ENCODE data around the gene CALD1.

Gene CALD1

DNA sequence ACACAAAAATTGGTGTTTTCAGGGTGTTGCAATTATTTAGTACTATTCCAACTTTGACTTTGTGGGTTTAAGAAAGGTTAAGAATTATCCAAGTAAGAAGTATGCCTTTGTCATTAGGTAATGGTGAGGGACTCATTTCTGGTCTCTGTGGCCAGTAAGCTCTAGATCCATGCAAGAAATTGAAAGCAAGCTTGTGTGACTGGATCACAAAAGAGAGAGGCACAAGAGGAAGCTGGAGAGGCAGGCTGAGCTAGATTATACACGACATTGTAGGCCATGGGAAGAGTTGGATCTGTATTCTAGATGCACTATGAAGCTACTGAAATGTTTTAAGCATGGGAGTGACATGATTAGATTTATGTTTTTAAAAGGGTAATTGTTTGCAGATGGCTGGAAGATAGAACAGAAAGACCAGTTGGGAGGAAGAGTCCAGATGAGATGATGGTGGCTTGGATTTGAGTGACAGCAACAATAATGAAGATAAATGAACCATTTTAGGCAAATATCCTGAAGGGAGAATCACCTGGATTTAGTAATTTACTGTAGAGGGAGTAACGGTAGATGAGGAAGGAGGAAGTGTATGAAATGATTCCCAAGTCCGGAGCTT is 50.0 kb downstream of the CALD1 start:
- FAIRE-seq (no peak), DNase-seq (ENCODE audit: insufficient read length, low spot score) (no peak)
- TF ChIP-seq PAX5 (IDR thresholded peaks at IDR 0.05; ENCODE audit: insufficient read depth, low read length, severe bottlenecking) (no peak), SPI1 (IDR thresholded peaks at IDR 0.05; ENCODE audit: low read depth, low read length) (no peak), POLR2AphosphoS5 (IDR thresholded peaks at IDR 0.05; ENCODE audit: low read depth, low read length) (no peak), POLR2A (IDR thresholded peaks at IDR 0.05; ENCODE audit: low read depth, low read length) (no peak), TAF1 (IDR thresholded peaks at IDR 0.05; ENCODE audit: low read depth, low read length) (no peak), POU2F2 (IDR thresholded peaks at IDR 0.05; ENCODE audit: low read depth, low read length) (no peak)

DNA sequence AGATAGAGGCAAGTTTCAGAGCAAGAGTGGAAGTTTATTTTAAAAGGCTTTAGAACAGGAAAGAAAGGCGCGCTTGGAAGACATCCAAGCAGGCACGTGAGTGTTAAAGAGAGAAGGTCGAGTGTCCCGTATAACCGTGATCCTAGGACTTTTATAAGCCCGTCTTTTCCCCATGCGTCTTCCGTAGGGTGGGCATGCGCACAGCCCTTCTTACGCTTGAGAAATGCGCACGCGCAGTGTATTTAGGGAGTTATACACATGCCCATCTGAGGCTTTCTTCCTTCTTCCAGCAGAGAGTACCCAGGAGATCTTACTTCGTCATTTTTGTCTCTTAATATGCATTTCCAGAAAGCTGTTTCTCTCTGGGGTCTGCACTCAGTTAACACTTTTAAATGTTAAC is 52.4 kb downstream of the CALD1 start:
- FAIRE-seq = no peak
- no peak for DNase-seq (ENCODE audit: insufficient read length, low spot score)
- TF ChIP-seq POLR2AphosphoS5 (IDR thresholded peaks at IDR 0.05; ENCODE audit: low read depth, low read length) = no peak
- TF ChIP-seq POU2F2 (IDR thresholded peaks at IDR 0.05; ENCODE audit: low read depth, low read length) = no peak
- TF ChIP-seq SPI1 (IDR thresholded peaks at IDR 0.05; ENCODE audit: low read depth, low read length) = no peak
- TF ChIP-seq POLR2A (IDR thresholded peaks at IDR 0.05; ENCODE audit: low read depth, low read length) = no peak
- no peak for TF ChIP-seq PAX5 (IDR thresholded peaks at IDR 0.05; ENCODE audit: insufficient read depth, low read length, severe bottlenecking)
- no peak for TF ChIP-seq TAF1 (IDR thresholded peaks at IDR 0.05; ENCODE audit: low read depth, low read length)

DNA sequence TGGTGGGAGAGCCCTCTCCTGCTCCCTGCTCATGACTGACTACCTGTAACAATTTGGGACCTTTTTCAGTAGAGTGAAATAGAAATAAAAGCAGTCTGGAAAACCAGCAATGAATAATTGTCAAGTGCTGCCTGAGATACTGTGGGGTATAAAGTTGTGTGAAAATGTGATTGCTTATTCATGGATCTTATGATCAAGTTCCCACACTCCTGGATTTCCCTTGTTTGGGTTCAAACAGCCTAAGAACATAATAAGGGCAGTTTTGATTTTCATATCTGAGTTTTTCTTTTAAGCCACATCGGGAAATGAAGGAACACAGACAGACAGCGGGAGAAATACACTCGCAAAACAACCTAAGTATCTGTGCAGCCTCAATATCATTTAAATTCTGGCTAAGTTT is 52.9 kb downstream of the CALD1 start:
- FAIRE-seq (no peak), DNase-seq (ENCODE audit: insufficient read length, low spot score) (no peak)
- TF ChIP-seq PAX5 (IDR thresholded peaks at IDR 0.05; ENCODE audit: insufficient read depth, low read length, severe bottlenecking) (no peak), SPI1 (IDR thresholded peaks at IDR 0.05; ENCODE audit: low read depth, low read length) (no peak), POLR2AphosphoS5 (IDR thresholded peaks at IDR 0.05; ENCODE audit: low read depth, low read length) (no peak), POLR2A (IDR thresholded peaks at IDR 0.05; ENCODE audit: low read depth, low read length) (no peak), TAF1 (IDR thresholded peaks at IDR 0.05; ENCODE audit: low read depth, low read length) (no peak), POU2F2 (IDR thresholded peaks at IDR 0.05; ENCODE audit: low read depth, low read length) (no peak)

DNA sequence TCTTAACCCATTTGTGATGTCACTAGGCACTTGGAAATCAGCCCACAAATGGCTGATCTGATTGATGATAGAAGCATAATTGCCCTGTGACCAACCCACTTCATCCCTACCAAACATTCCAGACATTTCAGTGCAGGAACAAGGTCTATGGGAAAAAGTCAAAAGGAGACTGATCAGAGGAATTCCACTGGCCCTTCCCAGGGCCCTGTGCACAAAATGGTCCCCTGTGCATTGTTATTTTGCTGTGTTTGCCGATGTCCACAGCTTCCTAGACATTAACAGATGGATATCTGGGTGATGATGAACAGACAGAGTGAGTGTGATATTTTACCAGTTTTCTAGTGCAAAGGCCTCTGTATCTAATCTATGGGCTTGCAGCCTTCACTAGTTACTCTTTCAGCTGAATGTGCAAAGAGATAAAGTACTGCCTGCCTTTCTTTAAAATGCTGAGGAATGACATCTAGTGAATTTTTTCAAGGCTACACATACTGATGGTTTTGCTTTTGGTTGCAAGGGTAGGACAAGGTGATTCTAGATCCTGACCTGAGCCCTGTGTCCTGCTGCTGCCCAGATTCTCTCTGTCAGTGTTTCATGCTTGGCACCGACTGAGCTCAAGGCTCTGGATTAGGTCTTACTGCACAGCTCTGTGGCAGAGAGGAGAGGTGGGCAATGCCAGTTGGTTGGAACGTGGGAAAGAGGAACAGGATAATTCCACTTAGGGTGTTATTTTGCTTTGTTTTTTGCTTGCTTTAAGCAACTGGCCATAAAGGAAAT is 55.4 kb downstream of the CALD1 start:
- DNase-seq (ENCODE audit: insufficient read length, low spot score) (no peak), FAIRE-seq (no peak)
- TF ChIP-seq SPI1 (IDR thresholded peaks at IDR 0.05; ENCODE audit: low read depth, low read length) (no peak), POLR2A (IDR thresholded peaks at IDR 0.05; ENCODE audit: low read depth, low read length) (no peak), POLR2AphosphoS5 (IDR thresholded peaks at IDR 0.05; ENCODE audit: low read depth, low read length) (no peak), TAF1 (IDR thresholded peaks at IDR 0.05; ENCODE audit: low read depth, low read length) (no peak), POU2F2 (IDR thresholded peaks at IDR 0.05; ENCODE audit: low read depth, low read length) (no peak)

DNA sequence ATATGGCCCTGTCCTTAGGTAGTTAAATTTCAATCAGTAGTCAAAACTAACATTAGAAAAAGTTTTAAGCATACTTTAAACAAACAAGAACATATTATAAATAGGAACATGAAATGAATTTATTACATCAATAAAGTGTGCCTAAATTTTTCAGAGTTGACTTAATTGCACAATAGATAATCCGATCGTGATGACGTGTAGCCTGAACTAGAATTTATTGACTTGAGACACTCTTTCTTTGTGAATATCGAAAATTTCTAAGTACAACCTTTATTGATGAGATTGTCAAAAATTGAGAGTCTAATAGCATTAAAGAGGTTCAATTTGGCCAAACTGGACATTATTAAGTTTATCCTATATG is 56.0 kb downstream of the CALD1 start:
- TF ChIP-seq TAF1 (IDR thresholded peaks at IDR 0.05; ENCODE audit: low read depth, low read length) (no peak), SPI1 (IDR thresholded peaks at IDR 0.05; ENCODE audit: low read depth, low read length) (no peak), POU2F2 (IDR thresholded peaks at IDR 0.05; ENCODE audit: low read depth, low read length) (no peak), POLR2A (IDR thresholded peaks at IDR 0.05; ENCODE audit: low read depth, low read length) (no peak), PAX5 (IDR thresholded peaks at IDR 0.05; ENCODE audit: insufficient read depth, low read length, severe bottlenecking) (no peak), POLR2AphosphoS5 (IDR thresholded peaks at IDR 0.05; ENCODE audit: low read depth, low read length) (no peak)
- DNase-seq (ENCODE audit: insufficient read length, low spot score) (no peak), FAIRE-seq (no peak)

DNA sequence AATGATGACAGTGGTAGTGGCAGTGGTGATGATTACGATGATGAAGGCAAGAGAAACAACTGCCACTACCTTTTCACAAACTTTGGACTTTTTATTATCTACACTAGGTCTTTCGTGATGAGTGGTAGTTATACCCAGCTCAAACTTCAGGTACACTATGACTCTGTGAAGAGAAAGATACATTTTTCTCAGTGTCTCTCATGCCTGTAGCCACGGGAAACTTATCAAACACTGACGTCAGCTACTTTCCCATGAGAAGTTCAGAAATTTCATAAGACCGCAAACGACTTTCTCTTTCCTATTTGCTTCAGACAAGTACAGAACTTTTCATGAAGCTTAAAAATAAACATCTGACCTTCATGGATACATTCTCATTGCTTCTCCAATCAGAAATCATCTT is 57.0 kb downstream of the CALD1 start:
- TF ChIP-seq SPI1 (IDR thresholded peaks at IDR 0.05; ENCODE audit: low read depth, low read length) (no peak), POLR2AphosphoS5 (IDR thresholded peaks at IDR 0.05; ENCODE audit: low read depth, low read length) (no peak), POLR2A (IDR thresholded peaks at IDR 0.05; ENCODE audit: low read depth, low read length) (no peak), TAF1 (IDR thresholded peaks at IDR 0.05; ENCODE audit: low read depth, low read length) (no peak), PAX5 (IDR thresholded peaks at IDR 0.05; ENCODE audit: insufficient read depth, low read length, severe bottlenecking) (no peak), POU2F2 (IDR thresholded peaks at IDR 0.05; ENCODE audit: low read depth, low read length) (no peak)
- FAIRE-seq (no peak), DNase-seq (ENCODE audit: insufficient read length, low spot score) (no peak)

DNA sequence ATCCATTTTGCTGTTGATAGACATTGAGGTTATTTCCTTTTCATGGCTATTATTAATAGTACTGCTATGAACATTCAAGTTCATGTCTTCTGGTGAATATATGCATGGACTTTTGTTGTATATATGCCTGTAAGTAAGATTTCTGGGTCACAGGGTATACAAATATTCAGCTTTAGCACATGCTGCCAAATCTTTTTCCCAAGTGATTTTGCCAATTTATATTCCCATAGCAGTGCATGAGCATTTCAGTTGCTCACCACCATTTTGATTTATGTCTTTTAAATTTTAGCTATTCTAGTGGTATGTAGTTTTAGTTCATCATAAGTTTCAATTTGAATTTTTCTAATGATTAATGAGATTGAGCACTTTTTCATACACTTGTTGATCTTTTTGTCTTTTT is 59.9 kb downstream of the CALD1 start:
- no peak for FAIRE-seq
- DNase-seq (ENCODE audit: insufficient read length, low spot score) = no peak
- TF ChIP-seq TAF1 (IDR thresholded peaks at IDR 0.05; ENCODE audit: low read depth, low read length) (no peak), POLR2A (IDR thresholded peaks at IDR 0.05; ENCODE audit: low read depth, low read length) (no peak), PAX5 (IDR thresholded peaks at IDR 0.05; ENCODE audit: insufficient read depth, low read length, severe bottlenecking) (no peak), SPI1 (IDR thresholded peaks at IDR 0.05; ENCODE audit: low read depth, low read length) (no peak), POLR2AphosphoS5 (IDR thresholded peaks at IDR 0.05; ENCODE audit: low read depth, low read length) (no peak), POU2F2 (IDR thresholded peaks at IDR 0.05; ENCODE audit: low read depth, low read length) (no peak)

DNA sequence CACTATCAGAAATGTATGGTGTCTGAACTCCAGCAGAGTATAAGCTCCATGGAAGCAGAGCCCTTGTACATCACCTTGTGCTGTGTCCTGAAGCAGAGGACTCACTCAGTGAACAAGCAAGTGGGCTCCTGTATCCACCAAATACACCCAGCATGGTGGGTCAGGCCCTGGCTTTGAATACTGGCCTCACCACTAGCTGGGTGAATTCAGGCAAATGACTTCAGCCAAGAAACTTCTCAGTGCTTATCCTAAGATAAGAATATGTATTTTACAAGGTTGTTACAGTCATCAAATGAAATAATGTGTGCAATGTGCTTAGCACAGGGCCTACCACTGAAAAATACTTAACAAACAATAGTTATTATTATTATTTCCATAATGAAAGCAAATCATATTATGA is 62.6 kb downstream of the CALD1 start:
- TF ChIP-seq PAX5 (IDR thresholded peaks at IDR 0.05; ENCODE audit: insufficient read depth, low read length, severe bottlenecking) (no peak), POU2F2 (IDR thresholded peaks at IDR 0.05; ENCODE audit: low read depth, low read length) (no peak), POLR2A (IDR thresholded peaks at IDR 0.05; ENCODE audit: low read depth, low read length) (no peak), POLR2AphosphoS5 (IDR thresholded peaks at IDR 0.05; ENCODE audit: low read depth, low read length) (no peak), TAF1 (IDR thresholded peaks at IDR 0.05; ENCODE audit: low read depth, low read length) (no peak), SPI1 (IDR thresholded peaks at IDR 0.05; ENCODE audit: low read depth, low read length) (no peak)
- no peak for FAIRE-seq

DNA sequence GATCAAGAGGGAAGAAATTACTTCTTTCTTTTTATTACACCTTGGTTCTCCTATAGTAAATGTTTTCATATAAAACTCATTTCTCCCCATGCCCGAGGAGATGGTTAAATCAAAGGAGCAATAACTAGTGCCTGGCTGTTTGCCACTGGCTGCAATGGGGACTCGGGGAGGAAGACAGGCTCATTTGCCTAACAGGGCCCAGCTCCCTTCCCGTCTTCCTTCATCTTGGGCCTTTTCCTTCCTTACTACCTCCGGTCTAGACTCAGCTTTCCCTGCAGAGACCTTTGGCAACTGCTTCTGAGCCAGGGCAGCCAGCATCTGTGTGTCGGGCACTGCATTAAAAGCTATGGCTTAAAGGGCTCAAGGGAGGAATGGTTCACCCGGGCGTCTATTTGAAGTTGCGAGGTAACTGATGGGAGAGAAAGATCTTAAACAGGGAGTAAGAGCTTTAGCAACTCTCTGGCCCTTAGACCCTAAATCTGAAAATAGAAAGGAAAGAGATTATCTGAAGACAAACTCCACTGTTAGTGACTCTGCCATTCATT is 63.5 kb downstream of the CALD1 start:
- FAIRE-seq (no peak), DNase-seq (ENCODE audit: insufficient read length, low spot score) (no peak)
- TF ChIP-seq TAF1 (IDR thresholded peaks at IDR 0.05; ENCODE audit: low read depth, low read length) (no peak), POLR2AphosphoS5 (IDR thresholded peaks at IDR 0.05; ENCODE audit: low read depth, low read length) (no peak)

More for the DNA sequence above, 62.6 kb downstream of the CALD1 start:
- DNase-seq (ENCODE audit: insufficient read length, low spot score) = no peak

Measured in GM12891 (cell line).